A549 (cell line): ENCODE data around the gene EPHB6. TPM values are rescaled to one million over a fixed set of nuclear protein-coding genes. Genes with fewer than 3 reads are reported as not detected.

Source experiments
- ATAC-seq, 2 experiments: fragments of 200-7000 bp in 1 of 2; fragments of >200 bp in 1 of 2; cut with Nextera tagmentation in 1 of 2; cut with Tn5 transposase in 1 of 2; 3 replicates each; pipeline versions ENCODE4 v1.8.0 to v1.9.1; 2018 to 2020; ENCODE audit warnings: mild to moderate bottlenecking in 1 of 2, moderate library complexity in 1 of 2
- CTCF ChIA-PET: fragments of 300-600 bp; sonication (Branson Sonifier 250); formaldehyde crosslinking; extraction: SDS; loops from one replicate; lab custom pipeline; 2021; ENCODE audit warnings: antibody characterized with exemption, inconsistent platforms; lab: Yijun Ruan, JAX
- POLR2A ChIA-PET: fragments of 350-600 bp; formaldehyde crosslinking; extraction: SDS; loops from one replicate; lab custom pipeline; 2021; ENCODE audit warnings: antibody characterized with exemption, inconsistent platforms; lab: Yijun Ruan, JAX
- DNase-seq, 2 experiments: peaks; one replicate each; pipeline versions ENCODE4 v3.0.0 to v3.0.0-alpha.2; 2011 to 2016; ENCODE audit warnings: low read depth in 1 of 2, low spot score in 1 of 2
- FAIRE-seq: peaks from 2 replicates; lab custom pipeline; 2011; peaks lifted over from hg19 to GRCh38; lab: Jason Lieb, UNC
- H3K27ac ChIP-seq, 2 experiments: fragments of >200 bp; sonication (Bioruptor Twin); formaldehyde crosslinking; 3 replicates each; pipeline ENCODE4 v1.5.1; 2016 to 2017
- H3K4me1 ChIP-seq: fragments of >200 bp; sonication (Bioruptor Twin); formaldehyde crosslinking; 3 replicates; pipeline ENCODE4 v1.6.1; 2016
- H3K4me2 ChIP-seq: fragments of >200 bp; sonication (Bioruptor Twin); formaldehyde crosslinking; 3 replicates; pipeline ENCODE4 v1.6.1; 2016
- H3K4me3 ChIP-seq: fragments of >200 bp; sonication (Bioruptor Twin); formaldehyde crosslinking; 3 replicates; pipeline ENCODE4 v1.5.1; 2016
- H3K9me3 ChIP-seq: fragments of >200 bp; sonication (Bioruptor Twin); formaldehyde crosslinking; 3 replicates; pipeline ENCODE4 v1.6.1; 2016
- CEBPB ChIP-seq, 2 experiments: fragments of >200 bp in 1 of 2; sonication (Bioruptor Twin) in 1 of 2; formaldehyde crosslinking in 1 of 2; IDR thresholded peaks; 2 replicates each; pipeline ENCODE4 v1.6.1; 2012 to 2016
- CHD2 ChIP-seq: fragments of 150-350 bp; IDR thresholded peaks from 2 replicates; pipeline ENCODE4 v1.6.1; 2014; ENCODE audit warnings: low read length; ENCODE audit not compliant: partially characterized antibody
- E2F6 ChIP-seq: IDR thresholded peaks from 2 replicates; pipeline ENCODE4 v1.6.1; 2012; ENCODE audit warnings: low read depth, borderline replicate concordance
- EHMT2 ChIP-seq: fragments of 200-600 bp; sonication (generic); IDR thresholded peaks from 2 replicates; pipeline ENCODE4 v1.6.1; 2016; ENCODE audit warnings: antibody characterized with exemption, low read depth, mild to moderate bottlenecking, moderate library complexity
- EP300 ChIP-seq, 2 experiments: fragments of >200 bp; sonication (Bioruptor Twin); formaldehyde crosslinking; IDR thresholded peaks; 2 replicates in 1 of 2; 3 replicates in 1 of 2; pipeline ENCODE4 v1.6.1; 2016 to 2017
- ESRRA ChIP-seq: fragments of 150-350 bp; IDR thresholded peaks from 2 replicates; pipeline ENCODE4 v1.6.1; 2014; ENCODE audit warnings: mild to moderate bottlenecking, low read length, borderline replicate concordance
- HDAC2 ChIP-seq: fragments of 200-600 bp; sonication (generic); IDR thresholded peaks from 2 replicates; pipeline ENCODE4 v1.6.1; 2016
- HES2 ChIP-seq: fragments of >200 bp; sonication (Bioruptor Twin); formaldehyde crosslinking; IDR thresholded peaks from 2 replicates; pipeline ENCODE4 v1.6.1; 2016
- HEYL ChIP-seq: fragments of 250-450 bp; sonication (Bioruptor Pico); IDR thresholded peaks from 2 replicates; pipeline ENCODE4 v1.8.0; 2021; ENCODE audit warnings: mild to moderate bottlenecking, moderate library complexity
- HOXA7 ChIP-seq: fragments of 250-450 bp; sonication (Bioruptor Pico); IDR thresholded peaks from 2 replicates; pipeline ENCODE4 v1.5.0; 2020; ENCODE audit warnings: mild to moderate bottlenecking, moderate library complexity
- HOXB5 ChIP-seq: fragments of 250-450 bp; sonication (Bioruptor Pico); IDR thresholded peaks from 2 replicates; pipeline ENCODE4 v1.5.0; 2020; ENCODE audit warnings: mild to moderate bottlenecking, moderate library complexity
- JUNB ChIP-seq: fragments of >200 bp; sonication (Bioruptor Twin); formaldehyde crosslinking; IDR thresholded peaks from 2 replicates; pipeline ENCODE4 v1.6.1; 2016
- MAZ ChIP-seq: fragments of 150-350 bp; IDR thresholded peaks from 2 replicates; pipeline ENCODE4 v1.6.1; 2014; ENCODE audit warnings: antibody characterized with exemption, low read depth, low read length, borderline replicate concordance
- NFE2L2 ChIP-seq: fragments of 150-350 bp; conservative IDR thresholded peaks from 2 replicates; pipeline ENCODE4 v1.6.1; 2014; ENCODE audit warnings: low read length
- NR3C1 ChIP-seq: fragments of >200 bp; sonication (Bioruptor Twin); formaldehyde crosslinking; IDR thresholded peaks from 3 replicates; pipeline ENCODE4 v1.6.1; 2017
- RARB ChIP-seq: fragments of 250-450 bp; sonication (Bioruptor Pico); IDR thresholded peaks from 2 replicates; pipeline ENCODE4 v1.8.0; 2021; ENCODE audit warnings: mild to moderate bottlenecking, moderate library complexity
- RCOR1 ChIP-seq: fragments of 150-350 bp; IDR thresholded peaks from 2 replicates; pipeline ENCODE4 v1.6.1; 2014; ENCODE audit warnings: antibody characterized with exemption, low read length, low read depth
- REST ChIP-seq: fragments of 200-600 bp; sonication (generic); IDR thresholded peaks from 2 replicates; pipeline ENCODE4 v1.6.1; 2016; ENCODE audit warnings: antibody characterized with exemption, mild to moderate bottlenecking, moderate library complexity
- RNF2 ChIP-seq: fragments of 200-600 bp; sonication (generic); IDR thresholded peaks from 2 replicates; pipeline ENCODE4 v1.6.1; 2016; ENCODE audit warnings: low read depth, mild to moderate bottlenecking, antibody characterized with exemption, moderate library complexity, borderline replicate concordance
- SMC3 ChIP-seq: fragments of >200 bp; sonication (Bioruptor Twin); formaldehyde crosslinking; IDR thresholded peaks from 3 replicates; pipeline ENCODE4 v1.6.1; 2018; ENCODE audit warnings: inconsistent platforms
- TP53 ChIP-seq: fragments of 250-450 bp; sonication (Bioruptor Pico); IDR thresholded peaks from 2 replicates; pipeline ENCODE4 v1.5.0; 2021; ENCODE audit warnings: mild to moderate bottlenecking, moderate library complexity
- USF2 ChIP-seq: fragments of 450-650 bp; IDR thresholded peaks from 2 replicates; pipeline ENCODE4 v1.6.1; 2014; ENCODE audit warnings: antibody characterized with exemption
- ZNF302 ChIP-seq: fragments of 250-450 bp; sonication (Bioruptor Pico); IDR thresholded peaks from 2 replicates; pipeline ENCODE4 v1.9.0; 2021; ENCODE audit warnings: inconsistent platforms, mild to moderate bottlenecking, moderate library complexity
- ZSCAN20 ChIP-seq: fragments of 250-450 bp; sonication (Bioruptor Pico); IDR thresholded peaks from 2 replicates; pipeline ENCODE4 v1.8.0; 2022; ENCODE audit warnings: mild to moderate bottlenecking, moderate library complexity
- WGBS: methylation state at CpG from one replicate; pipeline ENCODE4 v1.1.6; 2017; ENCODE audit errors: missing lambda C conversion rate; 5-methylcytosine and 5-hydroxymethylcytosine counted together
- polyA plus RNA-seq, 4 experiments: library from polyadenylated mRNA; depleted of rRNA in 3 of 4; stranded (reverse); fragments of >200 nt; fragmentation: RNase III in 1 of 4; extraction: RNeasy Plus Mini Kit Qiagen cat#74134 plus additional on column Dnase treatment in 1 of 4; gene quantifications; 2 replicates in 3 of 4; 3 replicates in 1 of 4; pipeline ENCODE4 v1.2.3, GENCODE V29; 2011 to 2017
- TF ChIP-seq, protein P1 (sequence below): IDR thresholded peaks from 2 replicates; pipeline ENCODE4 v1.6.1; 2012

EPHB6 gene
- polyA plus RNA-seq, 2 of the 4 experiments (the other 2 are of a cell fraction) = 0.26 to 0.37 TPM

DNA sequence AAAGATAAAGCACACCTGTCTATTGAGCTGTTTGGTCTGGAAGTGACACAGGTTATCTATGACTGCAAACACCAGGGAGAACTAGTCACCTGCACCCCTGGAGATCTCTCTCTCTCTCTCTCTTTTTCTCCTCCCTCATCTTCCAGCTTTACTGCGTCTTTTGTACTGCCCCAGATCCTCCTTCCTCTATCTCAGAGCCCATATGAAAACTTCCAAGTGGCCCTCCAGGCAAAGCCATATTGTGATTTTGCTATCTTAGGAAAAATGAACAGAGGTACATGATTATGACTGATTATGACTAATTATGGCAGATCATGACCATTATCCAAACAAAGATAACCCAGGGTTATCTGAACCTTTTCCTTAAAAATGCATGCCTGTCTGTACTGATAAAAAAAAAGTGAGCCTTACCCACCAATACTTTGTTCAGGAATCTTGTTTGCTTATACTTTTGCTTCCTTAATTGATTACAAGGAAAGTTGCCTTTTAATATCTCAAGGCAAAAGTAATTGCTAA is 12.6 kb upstream of the EPHB6 start:
- CTCF ChIA-PET = interaction anchor here (0.5 to 3.9 kb wide), 4 partner anchors 13 to 496 kb away, joined by 3 to 15 read pairs (median 5); partner anchors contain the start of gene EPHB6
- TF ChIP-seq ZSCAN20 (CRISPR knock-in tag) (no peak), RNF2 (no peak), E2F6 (no peak), HDAC2 (no peak), CHD2 (no peak), ESRRA (no peak), SMC3 (no peak), USF2 (no peak), MAZ (no peak), EHMT2 (no peak), HEYL (CRISPR knock-in tag) (no peak), EP300 (IDR thresholded peaks at IDR 0.05) (no peak), JUNB (no peak), RCOR1 (no peak), HOXB5 (CRISPR knock-in tag) (no peak)
- TF ChIP-seq, protein P1, sequence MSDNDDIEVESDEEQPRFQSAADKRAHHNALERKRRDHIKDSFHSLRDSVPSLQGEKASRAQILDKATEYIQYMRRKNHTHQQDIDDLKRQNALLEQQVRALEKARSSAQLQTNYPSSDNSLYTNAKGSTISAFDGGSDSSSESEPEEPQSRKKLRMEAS = no peak
- FAIRE-seq (no peak), DNase-seq (no peak), ATAC-seq (no peak)
- POLR2A ChIA-PET = no interaction called here
- WGBS = 0% methylated on average over 1 of the region's 1 CpG
- Histone ChIP-seq H3K27ac (no peak overlapping the region), H3K4me1 (no peaks in the 10 kb centered on the region), H3K4me3 (no peak overlapping the region), H3K4me2 (no peak overlapping the region), H3K9me3 (no peaks in the 10 kb centered on the region)

- ChIA-PET CTCF (no interaction called here), POLR2A (no interaction called here)
- H3K4me2 ChIP-seq = no peak overlapping the region
- H3K9me3 ChIP-seq = no peaks in the 10 kb centered on the region
- DNase-seq = no peak
- 0% methylated on average over 2 of the region's 2 CpGs for WGBS
- H3K4me1 ChIP-seq = no peaks in the 10 kb centered on the region
- no peak for FAIRE-seq
- no peak for ATAC-seq
- H3K4me3 ChIP-seq = no peak overlapping the region
- no peak overlapping the region for H3K27ac ChIP-seq
- TF ChIP-seq USF2 (no peak), CEBPB (IDR thresholded peaks at IDR 0.05) (no peak), NR3C1 (no peak), HES2 (no peak), NFE2L2 (no peak), E2F6 (no peak), ZNF302 (CRISPR knock-in tag) (no peak), REST (no peak), HOXA7 (CRISPR knock-in tag) (no peak), RARB (no peak), HOXB5 (CRISPR knock-in tag) (no peak), TP53 (CRISPR knock-in tag) (no peak)
These were observed 7.5 kb upstream of the EPHB6 start for GRCh38 chr7:142847353-142847752.
